ENCODE measurements around the gene F7.

- TF ChIP-seq ZNF423 (CRISPR knock-in tag; IDR thresholded peaks at IDR 0.05): no peak
- TF ChIP-seq, protein P1, sequence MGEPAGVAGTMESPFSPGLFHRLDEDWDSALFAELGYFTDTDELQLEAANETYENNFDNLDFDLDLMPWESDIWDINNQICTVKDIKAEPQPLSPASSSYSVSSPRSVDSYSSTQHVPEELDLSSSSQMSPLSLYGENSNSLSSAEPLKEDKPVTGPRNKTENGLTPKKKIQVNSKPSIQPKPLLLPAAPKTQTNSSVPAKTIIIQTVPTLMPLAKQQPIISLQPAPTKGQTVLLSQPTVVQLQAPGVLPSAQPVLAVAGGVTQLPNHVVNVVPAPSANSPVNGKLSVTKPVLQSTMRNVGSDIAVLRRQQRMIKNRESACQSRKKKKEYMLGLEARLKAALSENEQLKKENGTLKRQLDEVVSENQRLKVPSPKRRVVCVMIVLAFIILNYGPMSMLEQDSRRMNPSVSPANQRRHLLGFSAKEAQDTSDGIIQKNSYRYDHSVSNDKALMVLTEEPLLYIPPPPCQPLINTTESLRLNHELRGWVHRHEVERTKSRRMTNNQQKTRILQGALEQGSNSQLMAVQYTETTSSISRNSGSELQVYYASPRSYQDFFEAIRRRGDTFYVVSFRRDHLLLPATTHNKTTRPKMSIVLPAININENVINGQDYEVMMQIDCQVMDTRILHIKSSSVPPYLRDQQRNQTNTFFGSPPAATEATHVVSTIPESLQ (CRISPR knock-in tag; IDR thresholded peaks at IDR 0.05): no peak
- TF ChIP-seq HMGXB4 (CRISPR knock-in tag; IDR thresholded peaks at IDR 0.05): no peak
- TF ChIP-seq, protein P2, sequence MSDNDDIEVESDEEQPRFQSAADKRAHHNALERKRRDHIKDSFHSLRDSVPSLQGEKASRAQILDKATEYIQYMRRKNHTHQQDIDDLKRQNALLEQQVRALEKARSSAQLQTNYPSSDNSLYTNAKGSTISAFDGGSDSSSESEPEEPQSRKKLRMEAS (CRISPR knock-in tag; IDR thresholded peaks at IDR 0.05): no peak
- no peak for TF ChIP-seq CTCF (IDR thresholded peaks at IDR 0.05)
- no peak for TF ChIP-seq TEAD4 (CRISPR knock-in tag; IDR thresholded peaks at IDR 0.05)
Measured at GRCh38 chr13:113064000-113064533, 41.5 kb upstream of the F7 start.

Data from WTC11 (cell line).